WTC11 (cell line): Measurements from ENCODE around the gene DMBX1. TPM values are rescaled to one million over a fixed set of nuclear protein-coding genes. Genes with fewer than 3 reads are reported as not detected.

ENCODE experiments used
- ATAC-seq: fragments of 200-7000 bp; cut with Tn5 transposase; 2 replicates; pipeline ENCODE4 v1.10.0; 2021; ENCODE audit warnings: mild to moderate bottlenecking, moderate library complexity
- CTCF ChIA-PET: fragments of 300-600 bp; sonication (Branson Sonifier 250); formaldehyde crosslinking; loops from one replicate; lab custom pipeline; 2021; ENCODE audit warnings: antibody characterized with exemption; lab: Charles Lee
- POLR2A ChIA-PET: fragments of 350-600 bp; sonication (Branson Sonifier 250); formaldehyde crosslinking; loops from one replicate; lab custom pipeline; 2021; ENCODE audit warnings: antibody characterized with exemption; lab: Charles Lee
- DNase-seq: peaks from one replicate; pipeline ENCODE4 v3.0.0; 2021; ENCODE audit warnings: low spot score
- H3K27ac Mint-ChIP-seq: 2 replicates; pipeline ENCODE4 v1.8.0; 2021; ENCODE audit warnings: mixed read lengths
- H3K27me3 Mint-ChIP-seq: 2 replicates; pipeline ENCODE4 v1.8.0; 2021; ENCODE audit warnings: low read depth, mild to moderate bottlenecking, moderate library complexity, mixed read lengths
- H3K36me3 Mint-ChIP-seq: 2 replicates; pipeline ENCODE4 v1.8.0; 2021; ENCODE audit warnings: mixed read lengths
- H3K4me1 Mint-ChIP-seq: 2 replicates; pipeline ENCODE4 v1.8.0; 2022; ENCODE audit warnings: mixed read lengths
- H3K4me3 Mint-ChIP-seq: 2 replicates; pipeline ENCODE4 v1.8.0; 2021; ENCODE audit warnings: mild to moderate bottlenecking, moderate library complexity, mixed read lengths
- H3K9me3 Mint-ChIP-seq: 2 replicates; pipeline ENCODE4 v1.8.0; 2021; ENCODE audit warnings: mixed read lengths
- CBFB ChIP-seq: sonication (generic); formaldehyde crosslinking; IDR thresholded peaks from 2 replicates; pipeline ENCODE4 v1.8.1; 2022; ENCODE audit warnings: mild to moderate bottlenecking, low read depth, missing genetic modification reagents
- ESRRA ChIP-seq: sonication (generic); formaldehyde crosslinking; IDR thresholded peaks from 2 replicates; pipeline ENCODE4 v1.8.1; 2022; ENCODE audit warnings: mild to moderate bottlenecking, missing genetic modification reagents, borderline replicate concordance
- FOXK1 ChIP-seq: sonication (generic); formaldehyde crosslinking; IDR thresholded peaks from 2 replicates; pipeline ENCODE4 v1.8.0; 2022; ENCODE audit warnings: mild to moderate bottlenecking, moderate library complexity, missing genetic modification reagents
- MXD4 ChIP-seq: fragments of 250-450 bp; sonication (Bioruptor Pico); IDR thresholded peaks from 2 replicates; pipeline ENCODE4 v1.8.0; 2021; ENCODE audit warnings: mild to moderate bottlenecking, moderate library complexity, borderline replicate concordance
- NR2C2 ChIP-seq: sonication (generic); formaldehyde crosslinking; IDR thresholded peaks from 2 replicates; pipeline ENCODE4 v1.8.0; 2022; ENCODE audit warnings: mild to moderate bottlenecking, missing genetic modification reagents
- SMAD4 ChIP-seq: sonication (generic); formaldehyde crosslinking; IDR thresholded peaks from 2 replicates; pipeline ENCODE4 v1.8.0; 2022; ENCODE audit warnings: mild to moderate bottlenecking, missing genetic modification reagents
- TCF7 ChIP-seq: sonication (generic); formaldehyde crosslinking; IDR thresholded peaks from 2 replicates; pipeline ENCODE4 v1.8.0; 2022; ENCODE audit warnings: mild to moderate bottlenecking, low read depth, missing genetic modification reagents, moderate library complexity
- TEAD1 ChIP-seq: sonication (generic); formaldehyde crosslinking; IDR thresholded peaks from 2 replicates; pipeline ENCODE4 v1.8.0; 2022; ENCODE audit warnings: mild to moderate bottlenecking, missing genetic modification reagents
- ZNF396 ChIP-seq: fragments of 250-450 bp; sonication (Bioruptor Pico); IDR thresholded peaks from 2 replicates; pipeline ENCODE4 v1.8.0; 2021; ENCODE audit warnings: mild to moderate bottlenecking, moderate library complexity, borderline replicate concordance
- ZNF423 ChIP-seq: fragments of 250-450 bp; sonication (Bioruptor Pico); IDR thresholded peaks from 2 replicates; pipeline ENCODE4 v2.1.2; 2022; ENCODE audit warnings: mild to moderate bottlenecking, moderate library complexity
- ZNF532 ChIP-seq: fragments of 250-450 bp; sonication (Bioruptor Pico); IDR thresholded peaks from 2 replicates; pipeline ENCODE4 v1.9.0; 2021; ENCODE audit warnings: mild to moderate bottlenecking, borderline replicate concordance
- ZNF671 ChIP-seq: fragments of 250-450 bp; sonication (Bioruptor Pico); IDR thresholded peaks from 2 replicates; pipeline ENCODE4 v1.8.0; 2021; ENCODE audit warnings: mild to moderate bottlenecking
- total RNA-seq: library from RNA; stranded (reverse); gene quantifications from 3 replicates; pipeline ENCODE4 v1.2.3, GENCODE V29; 2021
- TF ChIP-seq, protein P1 (sequence below): sonication (generic); formaldehyde crosslinking; IDR thresholded peaks from 2 replicates; pipeline ENCODE4 v1.8.0; 2022; ENCODE audit warnings: missing genetic modification reagents
- TF ChIP-seq, protein P2 (sequence below): fragments of 200-600 bp; IDR thresholded peaks from 2 replicates; pipeline ENCODE4 v1.8.0; 2022; ENCODE audit warnings: antibody characterized with exemption
- TF ChIP-seq, protein P3 (sequence below): sonication (generic); formaldehyde crosslinking; IDR thresholded peaks from 2 replicates; pipeline ENCODE4 v1.8.0; 2023; ENCODE audit warnings: missing genetic modification reagents
- TF ChIP-seq, protein P4 (sequence below): sonication (generic); formaldehyde crosslinking; conservative IDR thresholded peaks from 2 replicates; pipeline ENCODE4 v1.8.1; 2022; ENCODE audit warnings: mild to moderate bottlenecking, missing genetic modification reagents

DMBX1 gene
- total RNA-seq, 1 experiment from 2014 or later = 3.7 TPM

DNA sequence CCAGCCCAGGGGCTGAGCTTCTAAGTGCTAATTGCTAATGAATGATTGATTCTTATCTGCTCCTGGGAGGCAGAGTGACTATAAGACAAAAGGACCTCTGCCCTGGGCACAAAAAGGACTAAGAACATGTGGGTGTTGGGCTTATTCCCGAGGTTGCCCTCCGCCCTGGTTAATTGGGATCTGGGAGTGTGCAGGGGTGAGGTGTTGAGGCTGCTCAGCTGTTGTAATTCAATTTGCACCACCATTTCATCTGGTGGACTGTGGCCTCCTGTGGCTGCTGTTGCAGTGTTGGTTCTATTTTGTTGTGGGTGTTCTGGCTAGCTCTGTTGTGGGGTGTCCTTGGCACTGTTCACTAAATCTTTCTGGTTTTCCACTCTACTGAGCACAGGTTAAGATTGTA, 48.5 kb downstream of the DMBX1 start:
- ATAC-seq (no peak), DNase-seq (no peak)
- H3K27ac Mint-ChIP-seq = no peak overlapping the region
- TF ChIP-seq SMAD4 (CRISPR knock-in tag) = no peak
- TF ChIP-seq ZNF423 (CRISPR knock-in tag) = no peak
- TF ChIP-seq ZNF671 (CRISPR knock-in tag) = no peak
- no peak for TF ChIP-seq MXD4 (CRISPR knock-in tag)
- no peak for TF ChIP-seq CBFB (CRISPR knock-in tag)
- TF ChIP-seq, protein P1, sequence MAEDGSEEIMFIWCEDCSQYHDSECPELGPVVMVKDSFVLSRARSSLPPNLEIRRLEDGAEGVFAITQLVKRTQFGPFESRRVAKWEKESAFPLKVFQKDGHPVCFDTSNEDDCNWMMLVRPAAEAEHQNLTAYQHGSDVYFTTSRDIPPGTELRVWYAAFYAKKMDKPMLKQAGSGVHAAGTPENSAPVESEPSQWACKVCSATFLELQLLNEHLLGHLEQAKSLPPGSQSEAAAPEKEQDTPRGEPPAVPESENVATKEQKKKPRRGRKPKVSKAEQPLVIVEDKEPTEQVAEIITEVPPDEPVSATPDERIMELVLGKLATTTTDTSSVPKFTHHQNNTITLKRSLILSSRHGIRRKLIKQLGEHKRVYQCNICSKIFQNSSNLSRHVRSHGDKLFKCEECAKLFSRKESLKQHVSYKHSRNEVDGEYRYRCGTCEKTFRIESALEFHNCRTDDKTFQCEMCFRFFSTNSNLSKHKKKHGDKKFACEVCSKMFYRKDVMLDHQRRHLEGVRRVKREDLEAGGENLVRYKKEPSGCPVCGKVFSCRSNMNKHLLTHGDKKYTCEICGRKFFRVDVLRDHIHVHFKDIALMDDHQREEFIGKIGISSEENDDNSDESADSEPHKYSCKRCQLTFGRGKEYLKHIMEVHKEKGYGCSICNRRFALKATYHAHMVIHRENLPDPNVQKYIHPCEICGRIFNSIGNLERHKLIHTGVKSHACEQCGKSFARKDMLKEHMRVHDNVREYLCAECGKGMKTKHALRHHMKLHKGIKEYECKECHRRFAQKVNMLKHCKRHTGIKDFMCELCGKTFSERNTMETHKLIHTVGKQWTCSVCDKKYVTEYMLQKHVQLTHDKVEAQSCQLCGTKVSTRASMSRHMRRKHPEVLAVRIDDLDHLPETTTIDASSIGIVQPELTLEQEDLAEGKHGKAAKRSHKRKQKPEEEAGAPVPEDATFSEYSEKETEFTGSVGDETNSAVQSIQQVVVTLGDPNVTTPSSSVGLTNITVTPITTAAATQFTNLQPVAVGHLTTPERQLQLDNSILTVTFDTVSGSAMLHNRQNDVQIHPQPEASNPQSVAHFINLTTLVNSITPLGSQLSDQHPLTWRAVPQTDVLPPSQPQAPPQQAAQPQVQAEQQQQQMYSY = no peak
- TF ChIP-seq, protein P2, sequence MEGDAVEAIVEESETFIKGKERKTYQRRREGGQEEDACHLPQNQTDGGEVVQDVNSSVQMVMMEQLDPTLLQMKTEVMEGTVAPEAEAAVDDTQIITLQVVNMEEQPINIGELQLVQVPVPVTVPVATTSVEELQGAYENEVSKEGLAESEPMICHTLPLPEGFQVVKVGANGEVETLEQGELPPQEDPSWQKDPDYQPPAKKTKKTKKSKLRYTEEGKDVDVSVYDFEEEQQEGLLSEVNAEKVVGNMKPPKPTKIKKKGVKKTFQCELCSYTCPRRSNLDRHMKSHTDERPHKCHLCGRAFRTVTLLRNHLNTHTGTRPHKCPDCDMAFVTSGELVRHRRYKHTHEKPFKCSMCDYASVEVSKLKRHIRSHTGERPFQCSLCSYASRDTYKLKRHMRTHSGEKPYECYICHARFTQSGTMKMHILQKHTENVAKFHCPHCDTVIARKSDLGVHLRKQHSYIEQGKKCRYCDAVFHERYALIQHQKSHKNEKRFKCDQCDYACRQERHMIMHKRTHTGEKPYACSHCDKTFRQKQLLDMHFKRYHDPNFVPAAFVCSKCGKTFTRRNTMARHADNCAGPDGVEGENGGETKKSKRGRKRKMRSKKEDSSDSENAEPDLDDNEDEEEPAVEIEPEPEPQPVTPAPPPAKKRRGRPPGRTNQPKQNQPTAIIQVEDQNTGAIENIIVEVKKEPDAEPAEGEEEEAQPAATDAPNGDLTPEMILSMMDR = no peak
- TF ChIP-seq, protein P3, sequence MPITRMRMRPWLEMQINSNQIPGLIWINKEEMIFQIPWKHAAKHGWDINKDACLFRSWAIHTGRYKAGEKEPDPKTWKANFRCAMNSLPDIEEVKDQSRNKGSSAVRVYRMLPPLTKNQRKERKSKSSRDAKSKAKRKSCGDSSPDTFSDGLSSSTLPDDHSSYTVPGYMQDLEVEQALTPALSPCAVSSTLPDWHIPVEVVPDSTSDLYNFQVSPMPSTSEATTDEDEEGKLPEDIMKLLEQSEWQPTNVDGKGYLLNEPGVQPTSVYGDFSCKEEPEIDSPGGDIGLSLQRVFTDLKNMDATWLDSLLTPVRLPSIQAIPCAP = no peak
- TF ChIP-seq ZNF396 (CRISPR knock-in tag) = no peak
- TF ChIP-seq ZNF532 (CRISPR knock-in tag) = no peak
- TF ChIP-seq TCF7 (CRISPR knock-in tag) = no peak
- no peak for TF ChIP-seq NR2C2
- TF ChIP-seq ESRRA (CRISPR knock-in tag) = no peak
- TF ChIP-seq, protein P4, sequence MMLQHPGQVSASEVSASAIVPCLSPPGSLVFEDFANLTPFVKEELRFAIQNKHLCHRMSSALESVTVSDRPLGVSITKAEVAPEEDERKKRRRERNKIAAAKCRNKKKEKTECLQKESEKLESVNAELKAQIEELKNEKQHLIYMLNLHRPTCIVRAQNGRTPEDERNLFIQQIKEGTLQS = no peak
- no peak for TF ChIP-seq FOXK1 (CRISPR knock-in tag)
- no peak for TF ChIP-seq TEAD1 (CRISPR knock-in tag)
- ChIA-PET POLR2A (no interaction called here), CTCF (interaction anchor here (1.1 to 3.1 kb wide), 4 partner anchors 11 to 96 kb away, joined by 3 to 21 read pairs (median 4); partner anchors contain the start of gene MKNK1)
- peaks cover 91% of the 10 kb centered on the region for H3K27me3 Mint-ChIP-seq
- H3K4me3 Mint-ChIP-seq = no peak overlapping the region
- H3K36me3 Mint-ChIP-seq = no peaks in the 10 kb centered on the region
- peaks cover 7% of the 10 kb centered on the region for H3K4me1 Mint-ChIP-seq
- peaks cover 7% of the 10 kb centered on the region; the same call in 1 of the 2 replicates for H3K9me3 Mint-ChIP-seq

Other genes with a start within 250 kb of the DMBX1 start
- 51.2 to 54.7 TPM (median 53.7 TPM) in 3 replicates for gene RAD54L, start 242.1 kb upstream of the DMBX1 start, total RNA-seq
- 44.8 to 46.2 TPM (median 46.0 TPM) in 3 replicates for gene LRRC41, start 186.2 kb upstream of the DMBX1 start, total RNA-seq
- gene UQCRH, start 186.1 kb upstream of the DMBX1 start, total RNA-seq = 584 to 663 TPM (median 611 TPM) in 3 replicates
- gene NSUN4, start 149.0 kb upstream of the DMBX1 start, total RNA-seq = 19.5 to 22.6 TPM (median 21.0 TPM) in 3 replicates
- gene FAAH, start 95.5 kb upstream of the DMBX1 start, total RNA-seq = 26.4 to 38.6 TPM (median 28.1 TPM) in 3 replicates
- gene KNCN, start 61.8 kb downstream of the DMBX1 start, total RNA-seq = not detected in 3 replicates
- 17.5 to 18.6 TPM (median 18.0 TPM) in 3 replicates for gene MKNK1, start 114.4 kb downstream of the DMBX1 start, total RNA-seq
- 3.1 to 4.0 TPM (median 3.4 TPM) in 3 replicates for gene MOB3C, start 127.0 kb downstream of the DMBX1 start, total RNA-seq
- 35.7 to 45.5 TPM (median 44.5 TPM) in 3 replicates for gene ATPAF1, start 178.5 kb downstream of the DMBX1 start, total RNA-seq
- 0.17 to 0.21 TPM (median 0.18 TPM) in 3 replicates for gene TEX38, start 182.0 kb downstream of the DMBX1 start, total RNA-seq
- gene EFCAB14, start 229.3 kb downstream of the DMBX1 start, total RNA-seq = 38.4 to 46.2 TPM (median 39.1 TPM) in 3 replicates